Fibroblast of villous mesenchyme (primary cell): ENCODE data around the gene DHX15. TPM values are rescaled to one million over a fixed set of nuclear protein-coding genes. Genes with fewer than 3 reads are reported as not detected.
A peak's percentile ranks its signal among the peaks of the same experiment; 100 is the strongest.

ENCODE experiments used
- DNase-seq: peaks from one replicate; pipeline ENCODE4 v3.0.0-alpha.2; 2010; ENCODE audit warnings: low read depth
- H3K4me3 ChIP-seq: 2 replicates; pipeline ENCODE4 v1.5.1; 2011; ENCODE audit warnings: low read depth, mild to moderate bottlenecking, low read length
- CTCF ChIP-seq: IDR thresholded peaks from 2 replicates; pipeline ENCODE4 v1.5.1; 2012; ENCODE audit warnings: low read depth, mild to moderate bottlenecking, low read length; ENCODE audit not compliant: insufficient read depth
- total RNA-seq: library from RNA; depleted of rRNA; stranded (reverse); fragments of >200 nt; gene quantifications from 2 replicates; pipeline ENCODE4 v1.2.3, GENCODE V29; 2012

The DHX15 gene
- total RNA-seq, 1 donor = 180 TPM

- no peak for DNase-seq
- H3K4me3 ChIP-seq = no peak overlapping the region
- no peak for TF ChIP-seq CTCF
These were observed 22.8 kb downstream of the DHX15 start for GRCh38 chr4:24561438-24562139.

DNA sequence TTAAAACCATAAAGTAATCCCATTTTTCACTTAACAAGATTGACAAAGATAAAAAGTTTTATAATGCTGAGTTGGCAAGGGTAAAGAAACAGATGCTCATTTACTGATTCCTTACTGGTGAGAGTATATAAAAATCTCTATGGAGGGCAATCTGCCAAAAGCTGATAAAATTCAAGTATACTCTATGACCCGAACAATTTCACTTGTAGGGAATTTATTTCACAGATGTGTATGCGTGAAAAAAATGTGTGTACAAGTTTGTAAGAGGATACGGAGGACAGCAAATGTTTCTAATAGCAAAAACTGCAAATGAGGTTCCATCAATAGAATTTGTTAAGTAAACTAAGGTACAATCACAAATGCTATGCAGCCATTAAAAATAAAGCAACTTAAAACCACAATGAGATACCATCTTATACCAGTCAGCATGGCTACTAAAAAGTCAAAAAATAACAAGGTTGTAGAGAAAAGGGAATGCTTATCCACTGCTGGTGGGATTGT, 23.4 kb downstream of the DHX15 start:
- H3K4me3 ChIP-seq = no peak overlapping the region
- TF ChIP-seq CTCF = no peak
- DNase-seq = peak; percentile 33

DNA sequence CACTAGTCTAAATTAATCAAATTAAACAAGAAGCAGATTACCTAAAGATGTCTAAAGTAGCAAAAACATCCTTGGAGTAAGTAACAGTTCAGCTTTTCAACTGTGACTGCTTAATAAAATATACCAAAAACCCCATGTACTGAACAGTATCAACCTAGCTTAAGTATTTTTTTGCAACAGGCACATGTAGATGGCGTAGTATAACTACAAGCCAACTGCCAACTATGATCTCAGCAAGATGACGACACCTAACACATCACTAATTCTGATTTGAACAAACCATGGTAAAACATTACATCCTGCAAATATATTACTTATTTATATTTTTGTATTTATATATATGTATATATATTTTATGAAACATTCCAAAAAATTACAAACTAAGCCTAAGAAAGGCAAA, 24.5 kb downstream of the DHX15 start:
- TF ChIP-seq CTCF = no peak
- H3K4me3 ChIP-seq = no peak overlapping the region
- peak; percentile 53 for DNase-seq

DNA sequence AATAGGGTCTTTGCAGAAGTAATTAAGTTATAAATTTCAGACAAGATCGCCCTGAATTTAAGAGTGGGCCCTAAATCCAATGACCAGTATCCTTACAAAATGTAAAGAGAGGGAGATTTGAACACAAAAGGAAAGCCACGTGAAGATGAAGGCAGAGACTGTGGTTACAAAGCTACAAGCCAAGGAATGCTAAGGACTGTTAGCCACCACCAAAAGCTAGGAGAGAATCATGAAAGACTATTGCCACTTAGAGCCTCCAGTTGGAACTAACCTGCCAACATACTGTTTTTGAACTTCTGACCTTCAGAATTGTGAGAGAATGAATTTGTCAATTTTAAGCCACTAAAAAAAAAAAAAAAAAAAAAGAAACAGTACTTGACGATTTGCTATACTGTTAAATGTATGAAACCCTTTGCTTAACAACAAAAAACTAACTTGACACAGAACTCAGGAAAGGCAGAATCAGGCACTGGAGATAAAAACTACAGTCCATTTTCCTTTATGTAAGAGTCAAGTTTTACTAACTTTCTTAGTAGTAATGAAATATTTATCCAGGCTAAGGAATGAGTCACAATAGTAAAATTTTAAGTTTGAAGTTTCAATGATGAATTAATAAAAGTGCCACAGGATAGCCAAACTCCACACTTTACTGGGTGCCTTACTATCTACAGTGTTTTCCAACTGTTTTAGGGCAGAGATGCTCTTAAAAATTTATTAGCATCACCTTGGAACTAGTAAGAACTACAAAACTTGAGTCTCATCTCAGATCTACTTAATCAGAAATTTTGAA, 25.1 kb downstream of the DHX15 start:
- TF ChIP-seq CTCF = no peak
- no peak overlapping the region for H3K4me3 ChIP-seq
- no peak for DNase-seq

DNA sequence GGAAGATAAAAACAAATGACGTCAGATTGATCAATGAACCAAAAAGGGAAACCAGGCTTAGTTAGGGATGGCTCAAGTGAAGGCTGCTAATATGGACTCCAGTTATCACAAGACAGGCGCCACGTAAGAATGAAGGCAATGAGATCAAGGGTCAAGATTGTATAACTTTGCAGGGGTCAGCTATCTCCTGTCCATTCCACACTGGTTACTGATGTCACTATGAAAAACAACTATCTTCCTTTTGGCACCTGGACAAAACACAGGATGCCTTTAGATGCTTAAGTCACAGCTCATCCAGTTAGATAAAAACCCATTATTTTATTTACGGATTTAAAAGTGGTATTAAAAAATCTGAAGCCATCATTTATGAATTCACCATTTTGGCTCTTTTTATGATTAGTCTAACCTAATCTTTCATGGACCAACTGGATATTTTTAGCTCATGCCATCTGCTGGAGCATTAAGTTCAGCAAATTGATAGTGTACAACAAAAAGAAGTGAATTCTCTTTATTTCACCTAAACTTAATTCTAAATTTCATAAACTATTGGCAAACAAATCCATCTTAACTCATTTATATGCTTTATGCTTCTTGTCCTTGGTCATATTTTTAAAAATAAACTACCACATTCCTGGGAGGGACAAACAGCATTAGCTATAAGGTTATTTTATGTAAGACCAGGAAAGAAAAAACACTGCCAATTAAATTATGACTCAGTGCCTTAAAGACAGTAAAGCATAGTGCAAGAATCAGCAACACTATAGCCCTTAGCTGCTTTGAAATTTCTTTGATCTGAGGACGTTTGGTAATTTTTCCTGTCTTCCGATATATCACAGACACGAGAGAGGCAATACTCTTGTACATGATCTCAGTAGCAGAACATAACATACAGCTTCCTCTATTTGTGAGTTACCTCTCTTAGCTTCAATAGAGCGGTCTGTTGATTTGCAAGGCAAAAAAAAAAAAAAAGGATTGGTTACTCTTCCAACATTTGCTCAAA, 27.0 kb downstream of the DHX15 start:
- no peak for TF ChIP-seq CTCF
- no peak overlapping the region for H3K4me3 ChIP-seq
- peak; percentile 65 for DNase-seq
